ENCODE results near the gene ADAMTSL2.

- TF ChIP-seq CTCF (IDR thresholded peaks at IDR 0.05; ENCODE audit: low read depth, low read length, poor library complexity, severe bottlenecking): no peak
- TF ChIP-seq EZH2phosphoT487 (IDR thresholded peaks at IDR 0.05; ENCODE audit: borderline replicate concordance, low read length): no peak
Observed at GRCh38 chr9:133604856-133605255, 70.4 kb downstream of the ADAMTSL2 start.

Data from DOHH2 (cell line).